HG03354 (cell line): ENCODE results near the gene GCFC2.
A peak's percentile ranks its signal among the peaks of the same experiment; 100 is the strongest.
"Not testable (repeated sequence)": the region's sequence is repeated elsewhere in the genome, so short reads cannot be mapped to it uniquely, and the experiment has no call there.

Source experiments
- ATAC-seq: cut with Tn5 transposase; IDR thresholded peaks from one replicate; pipeline ENCODE4 v1.9.1; 2021; ENCODE audit warnings: mild to moderate bottlenecking; ENCODE audit not compliant: unreplicated experiment, poor library complexity, severe bottlenecking

The GCFC2 gene

GRCh38 chr2:75710577-75711253 lies at the start of gene GCFC2:
Gene GCFC2 (minus strand): TSS chr2:75710915. CDS start chr2:75710855, 60 bp downstream.
- peak; percentile 95 for ATAC-seq

- no peak for ATAC-seq
Observed at GRCh38 chr2:75752828-75753227, 42.1 kb upstream of the GCFC2 start.

GRCh38 chr2:75751824-75752468 lies 41.2 kb upstream of the GCFC2 start:
- ATAC-seq = no peak

- no peak for ATAC-seq
Observed at GRCh38 chr2:75751360-75751759, 40.6 kb upstream of the GCFC2 start.

- ATAC-seq = no peak
Observed at GRCh38 chr2:75737961-75738360, 27.2 kb upstream of the GCFC2 start.

GRCh38 chr2:75736276-75736675 lies 25.6 kb upstream of the GCFC2 start:
- ATAC-seq = no peak

- no peak for ATAC-seq
Observed at GRCh38 chr2:75729861-75730260, 19.1 kb upstream of the GCFC2 start.

GRCh38 chr2:75728614-75729419 lies 18.1 kb upstream of the GCFC2 start:
- no peak for ATAC-seq

GRCh38 chr2:75722687-75723086 lies 12.0 kb upstream of the GCFC2 start:
- ATAC-seq = no peak

- no peak for ATAC-seq
Observed at GRCh38 chr2:75720525-75720924, 9.8 kb upstream of the GCFC2 start.

- no peak for ATAC-seq
Observed at GRCh38 chr2:75719616-75720015, 8.9 kb upstream of the GCFC2 start.

- ATAC-seq = no peak
Observed at GRCh38 chr2:75716406-75716805, 5.7 kb upstream of the GCFC2 start.

GRCh38 chr2:75711590-75711989 lies 875 bp upstream of the GCFC2 start:
- ATAC-seq = not testable (repeated sequence)

GRCh38 chr2:75710220-75710576 lies 517 bp downstream of the GCFC2 start:
- peak; percentile 41 for ATAC-seq

- ATAC-seq = no peak
Observed at GRCh38 chr2:75709297-75709696, 1.4 kb downstream of the GCFC2 start.

- no peak for ATAC-seq
Observed at GRCh38 chr2:75707901-75708300, 2.8 kb downstream of the GCFC2 start.

GRCh38 chr2:75705921-75706320 lies 4.8 kb downstream of the GCFC2 start:
- no peak for ATAC-seq

GRCh38 chr2:75703589-75704287 lies 7.0 kb downstream of the GCFC2 start:
- ATAC-seq = no peak

GRCh38 chr2:75702593-75702992 lies 8.1 kb downstream of the GCFC2 start:
- no peak for ATAC-seq

GRCh38 chr2:75698918-75699317 lies 11.8 kb downstream of the GCFC2 start:
- ATAC-seq = no peak
